ENCODE results near the gene CTSA.

CTSA gene

GRCh38 chr20:45927071-45927878 lies 36.1 kb downstream of the CTSA start:
- TF ChIP-seq CTCF (IDR thresholded peaks at IDR 0.05): no peak

- peak; percentile 54 for TF ChIP-seq CTCF (IDR thresholded peaks at IDR 0.05)
Measured at GRCh38 chr20:45933266-45934045, 42.3 kb downstream of the CTSA start.

- no peak for TF ChIP-seq CTCF (IDR thresholded peaks at IDR 0.05)
Measured at GRCh38 chr20:45934046-45934585, 43.0 kb downstream of the CTSA start.

- TF ChIP-seq CTCF (IDR thresholded peaks at IDR 0.05): no peak
Measured at GRCh38 chr20:45934586-45935415, 43.7 kb downstream of the CTSA start, which contains the start of gene PCIF1. Gene PCIF1 (plus strand): TSS chr20:45934683. CDS start chr20:45939000, 4,317 bp downstream.

GRCh38 chr20:45935416-45936046 lies 44.4 kb downstream of the CTSA start:
- no peak for TF ChIP-seq CTCF (IDR thresholded peaks at IDR 0.05)

- no peak for TF ChIP-seq CTCF (IDR thresholded peaks at IDR 0.05)
Measured at GRCh38 chr20:45937765-45938164, 46.6 kb downstream of the CTSA start.
